Lung (tissue), 12 donors: ENCODE results near the gene CIBAR2. TPM values are rescaled to one million over a fixed set of nuclear protein-coding genes. Genes with fewer than 3 reads are reported as not detected.

Source experiments
- ATAC-seq: fragments of 200-7000 bp; cut with Tn5 transposase; one replicate; pipeline ENCODE4 v1.9.1; 2020; ENCODE audit warnings: moderate number of reproducible peaks; ENCODE audit not compliant: insufficient read depth, low FRiP score
- DNase-seq, 3 donors: peaks; one replicate each; pipeline ENCODE4 v3.0.0-alpha.2; 2013 to 2017
- H3K27ac ChIP-seq, 2 donors: one replicate each; pipeline ENCODE4 v1.5.1; 2013; ENCODE audit warnings: mild to moderate bottlenecking in 2 of 2, moderate library complexity in 2 of 2, control low read depth in 1 of 2, inconsistent platforms in 1 of 2, low read depth in 1 of 2, low read length in 1 of 2
- H3K27me3 ChIP-seq, 3 donors: one replicate each; pipeline ENCODE4 v1.5.1; 2013; ENCODE audit warnings: low read length in 2 of 3; ENCODE audit not compliant: control insufficient read depth in 3 of 3, insufficient read depth in 3 of 3
- H3K36me3 ChIP-seq, 4 donors: one replicate each; pipeline ENCODE4 v1.5.1; 2013; ENCODE audit warnings: low read length in 4 of 4, mild to moderate bottlenecking in 1 of 4, moderate library complexity in 1 of 4; ENCODE audit not compliant: control insufficient read depth in 4 of 4, insufficient read depth in 4 of 4
- H3K4me1 ChIP-seq, 5 donors: one replicate each; pipeline ENCODE4 v1.5.1; 2013; ENCODE audit warnings: low read length in 5 of 5, mild to moderate bottlenecking in 2 of 5, moderate library complexity in 1 of 5; ENCODE audit not compliant: control insufficient read depth in 5 of 5, insufficient read depth in 5 of 5
- H3K4me3 ChIP-seq: one replicate; pipeline ENCODE4 v1.5.1; 2013; ENCODE audit warnings: mild to moderate bottlenecking, control low read depth, moderate library complexity
- H3K9ac ChIP-seq, 2 donors: one replicate each; pipeline ENCODE4 v1.5.1; 2013; ENCODE audit warnings: low read length in 2 of 2, control low read depth in 1 of 2; ENCODE audit not compliant: insufficient read depth in 1 of 2
- H3K9me3 ChIP-seq, 4 donors: one replicate each; pipeline ENCODE4 v1.5.1; 2013; ENCODE audit warnings: low read length in 3 of 4, mild to moderate bottlenecking in 1 of 4, moderate library complexity in 1 of 4; ENCODE audit not compliant: control insufficient read depth in 4 of 4, insufficient read depth in 3 of 4
- WGBS, 2 donors: extraction: QIAGEN DNeasy Blood & Tissue Kit; methylation state at CpG; one replicate each; pipeline ENCODE4 v1.1.7; 2013; 5-methylcytosine and 5-hydroxymethylcytosine counted together
- polyA plus RNA-seq, 2 donors: library from polyadenylated mRNA; stranded (reverse); fragments of 200-250 nt; gene quantifications; one replicate each; pipeline ENCODE4 v1.2.1, GENCODE V29; 2013
- total RNA-seq, 2 donors: library from RNA; depleted of rRNA in 1 of 2; stranded (reverse); fragments of >200 nt in 1 of 2; gene quantifications; one replicate each; pipeline ENCODE4 v1.2.1, GENCODE V29; 2014 to 2021
- TF ChIP-seq, protein P1 (sequence below): IDR thresholded peaks from 2 replicates; pipeline ENCODE4 v1.5.1; 2012; ENCODE audit warnings: mild to moderate bottlenecking; ENCODE audit errors: control extremely low read depth, extremely low read depth
- donor health status: control.
- donor health status: control.
- donor health status: Bipolar disorder and iron deficiency.
- donor health status: healthy.
- donor health status: DM: yes; HTN: yes; CAD: no.

Gene CIBAR2
- total and polyA plus RNA-seq, 4 donors = 11.8 to 49.0 (median 18.9) TPM

DNA sequence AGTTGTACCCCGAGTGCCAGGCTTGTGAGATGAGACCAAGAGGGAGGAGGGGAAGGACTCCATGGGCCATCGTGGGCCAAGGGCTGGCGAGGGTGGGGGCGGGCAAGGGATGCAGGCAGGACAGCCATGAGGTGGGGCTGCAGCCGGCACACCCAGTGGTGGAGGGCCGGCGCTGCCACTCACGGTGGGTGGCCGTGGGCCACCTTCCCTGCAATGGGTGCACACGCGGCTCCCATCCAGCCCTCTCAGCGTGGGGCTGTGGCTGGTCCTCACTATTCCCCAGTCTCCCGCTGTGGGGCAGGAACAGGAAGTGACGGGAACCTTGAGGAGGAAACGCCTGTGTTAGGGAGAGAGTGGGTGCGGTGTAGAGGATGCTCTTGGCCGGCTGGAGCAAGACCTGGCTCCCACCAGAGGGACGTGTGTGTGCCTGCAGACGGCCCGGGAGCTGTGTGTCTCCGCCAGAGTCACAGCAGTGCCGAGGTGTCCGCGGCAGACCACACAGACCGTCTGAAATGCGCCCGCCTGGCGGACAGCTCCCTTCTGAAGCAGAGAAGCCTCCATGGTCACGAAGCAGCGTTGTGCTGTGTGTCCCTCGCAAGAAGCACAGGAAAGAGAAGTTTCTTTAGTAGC lies 23.6 kb downstream of the CIBAR2 start:
- no peak overlapping the region for H3K4me3 ChIP-seq
- peaks cover 0 to 2% (median 0%) of the 10 kb centered on the region in 4 donors for H3K36me3 ChIP-seq
- peaks cover 0 to 32% (median 12%) of the 10 kb centered on the region in 5 donors for H3K4me1 ChIP-seq
- TF ChIP-seq, protein P1, sequence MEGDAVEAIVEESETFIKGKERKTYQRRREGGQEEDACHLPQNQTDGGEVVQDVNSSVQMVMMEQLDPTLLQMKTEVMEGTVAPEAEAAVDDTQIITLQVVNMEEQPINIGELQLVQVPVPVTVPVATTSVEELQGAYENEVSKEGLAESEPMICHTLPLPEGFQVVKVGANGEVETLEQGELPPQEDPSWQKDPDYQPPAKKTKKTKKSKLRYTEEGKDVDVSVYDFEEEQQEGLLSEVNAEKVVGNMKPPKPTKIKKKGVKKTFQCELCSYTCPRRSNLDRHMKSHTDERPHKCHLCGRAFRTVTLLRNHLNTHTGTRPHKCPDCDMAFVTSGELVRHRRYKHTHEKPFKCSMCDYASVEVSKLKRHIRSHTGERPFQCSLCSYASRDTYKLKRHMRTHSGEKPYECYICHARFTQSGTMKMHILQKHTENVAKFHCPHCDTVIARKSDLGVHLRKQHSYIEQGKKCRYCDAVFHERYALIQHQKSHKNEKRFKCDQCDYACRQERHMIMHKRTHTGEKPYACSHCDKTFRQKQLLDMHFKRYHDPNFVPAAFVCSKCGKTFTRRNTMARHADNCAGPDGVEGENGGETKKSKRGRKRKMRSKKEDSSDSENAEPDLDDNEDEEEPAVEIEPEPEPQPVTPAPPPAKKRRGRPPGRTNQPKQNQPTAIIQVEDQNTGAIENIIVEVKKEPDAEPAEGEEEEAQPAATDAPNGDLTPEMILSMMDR = no peak
- H3K9ac ChIP-seq = no peak overlapping the region
- 73 to 75% methylated on average over 30 to 31 of the region's 31 CpGs for WGBS, 2 donors
- no peaks in the 10 kb centered on the region for H3K9me3 ChIP-seq
- no peak overlapping the region for H3K27ac ChIP-seq
- DNase-seq = peak; percentile 47 to 55 (median 53)
- ATAC-seq = no peak
- no peaks in the 10 kb centered on the region for H3K27me3 ChIP-seq

DNA sequence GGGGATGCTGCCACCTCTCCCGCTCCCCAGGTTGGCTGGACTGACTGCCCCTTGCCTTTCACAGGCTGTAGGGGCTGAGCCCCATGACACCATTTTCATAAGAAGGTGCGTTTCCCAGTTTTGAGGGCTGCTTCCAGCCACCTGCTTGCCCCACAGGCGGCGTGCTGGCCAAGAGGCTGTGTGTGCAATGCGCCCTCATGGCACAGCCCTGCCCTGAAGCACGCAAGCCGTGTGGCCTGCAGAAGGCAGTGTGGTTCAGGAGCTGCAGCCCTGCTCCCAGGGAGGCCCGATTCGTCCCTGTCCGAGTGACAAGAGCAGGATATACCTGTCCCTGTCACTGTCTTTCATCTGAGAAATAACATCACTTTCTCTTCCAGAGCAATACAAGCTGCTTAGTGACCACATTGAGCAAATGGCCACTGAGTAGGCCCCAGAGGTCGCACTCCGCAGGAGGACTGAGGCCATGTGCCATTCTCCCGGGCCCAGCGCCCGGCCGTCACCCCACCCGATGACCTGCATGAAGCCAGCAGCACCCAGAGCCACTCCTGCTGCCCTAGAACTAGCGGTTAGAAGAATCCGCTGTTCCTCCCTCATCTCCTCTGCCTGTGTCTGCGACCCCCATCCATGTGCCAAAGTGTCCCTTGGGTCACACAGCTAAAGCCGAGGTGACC lies 24.2 kb downstream of the CIBAR2 start:
- DNase-seq = no peak

DNA sequence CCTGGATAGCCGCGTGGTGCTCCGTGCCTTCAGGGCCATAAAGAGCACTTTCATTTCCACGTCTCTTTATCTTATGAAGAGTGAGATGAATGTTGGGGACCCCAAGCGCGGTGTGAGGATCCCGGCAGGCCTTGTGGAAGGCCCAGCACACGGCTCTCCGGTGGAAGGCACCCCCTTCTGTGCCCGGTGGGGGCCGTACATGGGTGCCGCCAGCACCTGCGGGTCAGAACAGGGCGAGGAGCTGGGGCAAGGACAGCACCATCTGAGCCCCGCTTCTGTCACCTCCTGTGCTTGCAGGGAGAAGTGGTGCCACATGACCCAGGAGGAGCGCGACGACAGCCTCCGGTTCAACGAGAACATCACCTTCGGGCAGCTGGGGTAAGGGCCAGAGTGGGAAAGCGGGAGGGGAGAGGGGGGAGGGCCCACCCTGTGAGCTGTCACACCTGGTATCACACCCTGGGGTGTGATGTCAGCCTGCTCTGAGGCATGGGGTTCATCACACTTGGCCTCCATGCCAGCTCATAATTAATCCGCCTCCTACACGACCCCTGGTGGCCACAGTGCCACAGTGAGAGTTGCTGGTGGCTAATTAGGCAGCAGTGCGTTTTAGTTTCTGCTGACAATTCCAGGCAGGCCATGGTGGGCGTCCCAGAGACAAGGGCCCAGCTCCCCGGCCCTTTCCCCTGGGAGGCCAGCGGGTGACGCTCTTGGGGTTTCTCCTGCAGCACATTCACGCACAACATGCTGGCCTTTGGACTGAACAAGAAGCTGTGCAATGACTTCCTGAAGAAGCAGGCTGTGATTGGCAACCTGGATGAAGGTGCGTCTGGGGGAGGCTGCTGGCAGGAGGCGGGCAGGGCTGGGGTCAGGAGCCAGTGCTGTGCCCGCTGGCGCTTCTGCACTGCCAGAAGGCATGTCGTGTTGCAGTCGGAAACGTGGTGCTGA lies 25.7 kb downstream of the CIBAR2 start:
- Histone ChIP-seq H3K4me3 (no peak overlapping the region), H3K36me3 (peaks cover 0 to 4% (median 0%) of the 10 kb centered on the region in 4 donors)

More for the DNA sequence above, 24.2 kb downstream of the CIBAR2 start:
- peaks cover 0 to 38% (median 12%) of the 10 kb centered on the region in 5 donors for H3K4me1 ChIP-seq
- TF ChIP-seq, protein P1 = no peak
- H3K27me3 ChIP-seq = no peaks in the 10 kb centered on the region
- WGBS, 2 donors = 89 to 97% methylated on average over 21 of the region's 21 CpGs
- no peak for ATAC-seq
- no peak overlapping the region for H3K27ac ChIP-seq
- H3K36me3 ChIP-seq = peaks cover 0 to 2% (median 0%) of the 10 kb centered on the region in 4 donors
- no peaks in the 10 kb centered on the region for H3K9me3 ChIP-seq
- H3K4me3 ChIP-seq = no peak overlapping the region
- H3K9ac ChIP-seq = no peak overlapping the region

More for the DNA sequence above, 25.7 kb downstream of the CIBAR2 start:
- Histone ChIP-seq H3K9me3 (no peaks in the 10 kb centered on the region), H3K9ac (no peak overlapping the region), H3K27me3 (no peaks in the 10 kb centered on the region), H3K4me1 (peaks cover 0 to 41% (median 12%) of the 10 kb centered on the region in 5 donors), H3K27ac (no peak overlapping the region)
- peak; percentile 61 to 79 (median 73) for DNase-seq
- 74 to 83% methylated on average over 37 of the region's 37 CpGs for WGBS, 2 donors
- TF ChIP-seq, protein P1 = peak; percentile 56
- no peak for ATAC-seq
